Upper lobe of left lung (tissue), 4 donors: ENCODE measurements around the gene JARID2.

Experiments used
- CTCF ChIP-seq, 6 experiments: fragments of 450-650 bp in 4 of 6; fragments of 200-600 bp in 2 of 6; sonication (generic) in 2 of 6; IDR thresholded peaks; one replicate each; pipeline ENCODE4 v1.5.1; 2016 to 2019; ENCODE audit warnings: antibody characterized with exemption in 6 of 6
- POLR2AphosphoS5 ChIP-seq, 2 donors: sonication (generic); formaldehyde crosslinking; IDR thresholded peaks; one replicate each; pipeline ENCODE4 v1.5.1; 2017; ENCODE audit warnings: antibody characterized with exemption in 2 of 2

- no peak for TF ChIP-seq CTCF (IDR thresholded peaks at IDR 0.05)
- TF ChIP-seq POLR2AphosphoS5 (IDR thresholded peaks at IDR 0.05) = no peak
Observed at GRCh38 chr6:15409301-15410125, 163.6 kb downstream of the JARID2 start.
